GM21576 (cell line): ENCODE results near the gene ZNF784.

Experiments used
- ATAC-seq: cut with Tn5 transposase; IDR thresholded peaks from one replicate; pipeline ENCODE4 v1.9.1; 2021; ENCODE audit warnings: mild to moderate bottlenecking, moderate library complexity; ENCODE audit not compliant: unreplicated experiment

ZNF784 gene

GRCh38 chr19:55621673-55622231 is 2.6 kb downstream of the ZNF784 start:
- no peak for ATAC-seq

- no peak for ATAC-seq
Observed at GRCh38 chr19:55621205-55621672, 3.1 kb downstream of the ZNF784 start.

GRCh38 chr19:55620410-55621204 is 3.8 kb downstream of the ZNF784 start:
- no peak for ATAC-seq

- ATAC-seq: no peak
Observed at GRCh38 chr19:55619286-55619685, 5.1 kb downstream of the ZNF784 start.

GRCh38 chr19:55618426-55618825 is 5.9 kb downstream of the ZNF784 start:
- ATAC-seq: no peak

- ATAC-seq: no peak
Observed at GRCh38 chr19:55617426-55617825, 6.9 kb downstream of the ZNF784 start.

- ATAC-seq: no peak
Observed at GRCh38 chr19:55616395-55616875, 7.9 kb downstream of the ZNF784 start.

GRCh38 chr19:55615543-55616394 is 8.6 kb downstream of the ZNF784 start:
- no peak for ATAC-seq

GRCh38 chr19:55614711-55615542 is 9.4 kb downstream of the ZNF784 start:
- no peak for ATAC-seq

GRCh38 chr19:55613930-55614710 is 10.2 kb downstream of the ZNF784 start:
- ATAC-seq: no peak

- no peak for ATAC-seq
Observed at GRCh38 chr19:55613396-55613795, 11.0 kb downstream of the ZNF784 start.

- no peak for ATAC-seq
Observed at GRCh38 chr19:55611983-55612645, 12.3 kb downstream of the ZNF784 start.

GRCh38 chr19:55611300-55611982 is 12.9 kb downstream of the ZNF784 start:
- no peak for ATAC-seq

GRCh38 chr19:55609326-55609725 is 15.0 kb downstream of the ZNF784 start:
- no peak for ATAC-seq

GRCh38 chr19:55606817-55607216 is 17.5 kb downstream of the ZNF784 start:
- no peak for ATAC-seq

- ATAC-seq: no peak
Observed at GRCh38 chr19:55606471-55606787, 17.9 kb downstream of the ZNF784 start.

GRCh38 chr19:55605637-55606470 is 18.5 kb downstream of the ZNF784 start, which contains the start of gene ZNF865:
Gene ZNF865 (plus strand): TSS chr19:55605647. CDS start chr19:55613619, 7,972 bp downstream.
- no peak for ATAC-seq

GRCh38 chr19:55605207-55605636 is 19.1 kb downstream of the ZNF784 start:
- ATAC-seq: peak; percentile 68
